CD14-positive monocyte (primary cell): ENCODE data around the gene GPC5. TPM values are rescaled to one million over a fixed set of nuclear protein-coding genes. Genes with fewer than 3 reads are reported as not detected.

Experiments
- DNase-seq, 3 donors: peaks; one replicate each; pipeline ENCODE4 v3.0.0-alpha.2; 2011 to 2022
- H2AFZ ChIP-seq: 2 replicates; pipeline ENCODE4 v1.6.0; 2012; ENCODE audit warnings: mild to moderate bottlenecking, low read depth, low read length, inconsistent platforms; ENCODE audit not compliant: insufficient read depth, poor library complexity, severe bottlenecking
- H3K27ac ChIP-seq, 2 donors: 1 replicate in 1 of 2; 2 replicates in 1 of 2; pipeline ENCODE4 v1.5.1; 2012 to 2013; ENCODE audit warnings: low read length in 2 of 2, control low read depth in 1 of 2, inconsistent platforms in 1 of 2, low read depth in 1 of 2, mild to moderate bottlenecking in 1 of 2
- H3K27me3 ChIP-seq, 2 donors: one replicate each; pipeline versions ENCODE4 v1.6.0 to v1.6.1; 2011 to 2013; ENCODE audit warnings: low read length in 2 of 2; ENCODE audit not compliant: control insufficient read depth in 2 of 2, insufficient read depth in 2 of 2
- H3K36me3 ChIP-seq, 2 donors: replicated peaks in 1 of 2; 1 replicate in 1 of 2; 2 replicates in 1 of 2; pipeline versions ENCODE4 v1.5.1 to v1.6.1; 2012 to 2013; ENCODE audit warnings: low read length in 2 of 2, control low read depth in 1 of 2, inconsistent platforms in 1 of 2, mild to moderate bottlenecking in 1 of 2; ENCODE audit not compliant: insufficient read depth in 2 of 2, control insufficient read depth in 1 of 2
- H3K4me1 ChIP-seq, 2 donors: 1 replicate in 1 of 2; 2 replicates in 1 of 2; pipeline versions ENCODE4 v1.5.1 to v1.6.1; 2012 to 2013; ENCODE audit warnings: low read length in 2 of 2, control low read depth in 1 of 2, inconsistent platforms in 1 of 2, mild to moderate bottlenecking in 1 of 2, moderate library complexity in 1 of 2; ENCODE audit not compliant: insufficient read depth in 2 of 2, control insufficient read depth in 1 of 2
- H3K4me2 ChIP-seq: replicated peaks from 2 replicates; pipeline ENCODE3; 2012; ENCODE audit warnings: low read length, moderate library complexity, mild to moderate bottlenecking; ENCODE audit not compliant: poor library complexity, severe bottlenecking; ENCODE audit errors: extremely low read depth
- H3K4me3 ChIP-seq, 3 experiments: fragments of 200-600 bp in 1 of 3; sonication (generic) in 1 of 3; replicated peaks in 1 of 3; 1 replicate in 2 of 3; 2 replicates in 1 of 3; pipeline ENCODE4 v1.5.1; 2011 to 2013; ENCODE audit warnings: low read length in 3 of 3, mild to moderate bottlenecking in 3 of 3, control low read depth in 2 of 3, low read depth in 2 of 3, inconsistent platforms in 1 of 3, moderate library complexity in 1 of 3
- H3K79me2 ChIP-seq: 2 replicates; pipeline ENCODE4 v1.6.0; 2012; ENCODE audit warnings: mild to moderate bottlenecking, control low read depth, inconsistent platforms, low read length, moderate library complexity; ENCODE audit not compliant: insufficient read depth
- H3K9ac ChIP-seq: 2 replicates; pipeline ENCODE4 v1.6.0; 2017; ENCODE audit warnings: low read length, mild to moderate bottlenecking; ENCODE audit not compliant: insufficient read depth, poor library complexity, severe bottlenecking
- H3K9me3 ChIP-seq, 2 donors: replicated peaks in 1 of 2; 1 replicate in 1 of 2; 2 replicates in 1 of 2; pipeline versions ENCODE4 v1.5.1 to v1.6.1; 2012 to 2013; ENCODE audit warnings: low read length in 2 of 2, control low read depth in 1 of 2; ENCODE audit not compliant: control insufficient read depth in 1 of 2, insufficient read depth in 1 of 2
- H4K20me1 ChIP-seq: 2 replicates; pipeline ENCODE4 v1.6.0; 2012; ENCODE audit warnings: mild to moderate bottlenecking, low read length, control low read depth, moderate library complexity; ENCODE audit not compliant: insufficient read depth
- H3K27ac Mint-ChIP-seq, 7 donors: one replicate each; pipeline ENCODE4 v1.8.0; 2020; ENCODE audit warnings: mild to moderate bottlenecking in 7 of 7, mixed read lengths in 7 of 7, moderate library complexity in 6 of 7, inconsistent platforms in 2 of 7
- H3K27me3 Mint-ChIP-seq, 3 donors: one replicate each; pipeline ENCODE4 v1.8.0; 2021 to 2022; ENCODE audit warnings: low read depth in 3 of 3, mild to moderate bottlenecking in 3 of 3, mixed read lengths in 3 of 3, moderate library complexity in 3 of 3, inconsistent platforms in 1 of 3
- H3K36me3 Mint-ChIP-seq, 2 donors: one replicate each; pipeline ENCODE4 v1.8.0; 2020; ENCODE audit warnings: mixed read lengths in 2 of 2, inconsistent platforms in 1 of 2, mild to moderate bottlenecking in 1 of 2
- H3K4me1 Mint-ChIP-seq: one replicate; pipeline ENCODE4 v1.8.0; 2020; ENCODE audit warnings: mild to moderate bottlenecking, mixed read lengths
- H3K4me3 Mint-ChIP-seq, 2 donors: one replicate each; pipeline ENCODE4 v1.8.0; 2020; ENCODE audit warnings: mild to moderate bottlenecking in 2 of 2, mixed read lengths in 2 of 2, moderate library complexity in 1 of 2
- H3K9me3 Mint-ChIP-seq, 7 donors: one replicate each; pipeline ENCODE4 v1.8.0; 2020 to 2022; ENCODE audit warnings: mixed read lengths in 7 of 7, mild to moderate bottlenecking in 6 of 7, moderate library complexity in 6 of 7, inconsistent platforms in 2 of 7
- CTCF ChIP-seq: fragments of 200-600 bp; IDR thresholded peaks from one replicate; pipeline ENCODE4 v1.8.0; 2022; ENCODE audit warnings: antibody characterized with exemption, mild to moderate bottlenecking
- WGBS: methylation state at CpG from one replicate; pipeline ENCODE4 v1.1.5; 2013; ENCODE audit warnings: missing lambda C conversion rate; ENCODE audit not compliant: insufficient coverage; 5-methylcytosine and 5-hydroxymethylcytosine counted together
- intact Hi-C, 2 donors: fragments of 100-400 bp; cut with micrococcal nuclease; formaldehyde crosslinking; loops; one replicate each; pipeline versions ENCODE4 v1.15.0 to v1.15.1; 2023
- polyA plus RNA-seq, 3 donors: library from polyadenylated mRNA; depleted of rRNA in 1 of 3; unstranded in 2 of 3; stranded (reverse) in 1 of 3; fragments of 300-500 nt in 2 of 3; fragments of >200 nt in 1 of 3; fragmentation: Illumina TruSeq in 2 of 3; gene quantifications; 1 replicate in 2 of 3; 2 replicates in 1 of 3; pipeline ENCODE4 v1.2.3, GENCODE V29; 2012 to 2021

Gene GPC5
- polyA plus RNA-seq, 3 donors = not detected

DNA sequence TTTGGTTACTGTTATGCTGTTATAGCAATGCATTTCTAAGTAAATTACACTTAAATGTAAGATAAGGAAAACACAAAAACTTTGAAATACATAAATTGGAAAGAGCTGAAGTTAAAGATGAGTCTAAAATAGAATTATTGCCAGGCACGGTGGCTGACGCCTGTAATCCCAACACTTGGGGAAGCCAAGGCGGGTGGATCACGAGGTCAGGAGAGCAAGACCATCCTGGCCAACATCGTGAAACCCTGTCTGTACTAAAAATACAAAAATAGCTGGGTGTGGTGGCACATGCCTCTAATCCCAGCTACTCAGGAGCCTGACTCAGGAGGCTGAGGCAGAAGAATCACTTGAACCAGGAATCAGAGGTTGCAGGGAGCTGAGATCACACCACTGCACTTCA is 922.8 kb downstream of the GPC5 start:
- H3K4me3 ChIP-seq = no peak overlapping the region
- peaks cover 0 to 8% of the 10 kb centered on the region in 2 donors for H3K9me3 ChIP-seq
- H2AFZ ChIP-seq = no peak overlapping the region
- no peaks in the 10 kb centered on the region for H3K27me3 ChIP-seq
- H3K36me3 ChIP-seq = no peaks in the 10 kb centered on the region
- DNase-seq = no peak
- no peaks in the 10 kb centered on the region for H3K4me1 ChIP-seq
- Mint-ChIP-seq H3K4me1 (no peaks in the 10 kb centered on the region), H3K36me3 (no peaks in the 10 kb centered on the region), H3K9me3 (peaks cover 0 to 4% (median 0%) of the 10 kb centered on the region in 7 donors), H3K4me3 (no peak overlapping the region), H3K27me3 (peaks cover 0 to 1% (median 1%) of the 10 kb centered on the region in 3 donors), H3K27ac (no peak overlapping the region)
- WGBS = 97% methylated on average over 4 of the region's 5 CpGs
- no peaks in the 10 kb centered on the region for H3K79me2 ChIP-seq
- intact Hi-C loops = no loop called here
- H3K27ac ChIP-seq = no peak overlapping the region
- no peak overlapping the region for H3K9ac ChIP-seq
- TF ChIP-seq CTCF = no peak
- H3K4me2 ChIP-seq = no peak overlapping the region
- H4K20me1 ChIP-seq = no peaks in the 10 kb centered on the region

GRCh38 chr13:92345627-92346026 is 947.2 kb downstream of the GPC5 start:
- Mint-ChIP-seq H3K4me3 (no peak overlapping the region), H3K36me3 (no peaks in the 10 kb centered on the region), H3K4me1 (no peaks in the 10 kb centered on the region), H3K27me3 (no peaks in the 10 kb centered on the region), H3K27ac (no peak overlapping the region), H3K9me3 (peaks cover 0 to 12% (median 4%) of the 10 kb centered on the region in 7 donors)
- no peak overlapping the region for H3K4me2 ChIP-seq
- H3K79me2 ChIP-seq = no peaks in the 10 kb centered on the region
- DNase-seq = no peak
- H3K27ac ChIP-seq = no peak overlapping the region
- H2AFZ ChIP-seq = no peak overlapping the region
- H3K36me3 ChIP-seq = no peaks in the 10 kb centered on the region
- no CpG with 5 or more reads among the region's 1 CpG for WGBS
- H4K20me1 ChIP-seq = no peaks in the 10 kb centered on the region
- peaks cover 10 to 17% of the 10 kb centered on the region in 2 donors for H3K9me3 ChIP-seq
- intact Hi-C loops = no loop called here
- no peaks in the 10 kb centered on the region for H3K27me3 ChIP-seq
- no peak for TF ChIP-seq CTCF
- no peak overlapping the region for H3K9ac ChIP-seq
- no peaks in the 10 kb centered on the region for H3K4me1 ChIP-seq
- no peak overlapping the region for H3K4me3 ChIP-seq
